ENCODE data around the gene TRA2B. TPM values are rescaled to one million over a fixed set of nuclear protein-coding genes. Genes with fewer than 3 reads are reported as not detected.

Gene TRA2B
- total and polyA plus RNA-seq, 4 experiments from 2014 or later = 121 to 181 (median 179) TPM

DNA sequence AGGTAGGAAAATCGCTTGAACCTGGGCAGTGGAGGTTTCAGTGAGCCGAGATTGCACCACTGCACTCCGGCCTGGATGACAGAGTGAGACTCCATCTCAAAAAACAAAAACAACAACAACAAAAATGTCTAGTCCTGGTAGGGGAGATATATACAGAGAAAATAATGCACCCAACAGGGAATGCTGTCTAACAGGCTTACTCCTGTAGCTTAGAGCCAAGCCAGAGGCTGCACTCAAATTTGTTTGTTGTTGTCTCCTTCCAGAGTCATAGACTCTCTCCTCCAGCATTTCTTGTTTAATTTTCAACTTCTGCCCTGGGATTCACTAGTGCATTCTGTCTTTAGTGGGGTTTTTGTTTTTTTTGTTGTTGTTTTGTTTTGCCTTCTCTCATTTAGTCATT lies 4.6 kb upstream of the TRA2B start:
- intact Hi-C loops (cut with micrococcal nuclease) = loop anchor here (2.0 to 5.0 kb wide), 2 partner anchors 34 to 1190 kb away; no protein-coding TSS in a partner anchor
- H3K27me3 Mint-ChIP-seq = peaks cover 0 to 3% of the 10 kb centered on the region in 2 donors
- peaks cover 3 to 8% of the 10 kb centered on the region in 2 donors for H3K36me3 Mint-ChIP-seq
- H3K9me3 Mint-ChIP-seq = peaks cover 0 to 3% (median 0%) of the 10 kb centered on the region in 8 donors
- CTCF ChIA-PET (ENCODE audit: partially characterized antibody) = interaction anchor here (0.6 to 4.5 kb wide), 14 partner anchors 8 to 825 kb away, joined by 3 to 143 read pairs (median 10); no protein-coding TSS in a partner anchor
- H3K4me1 Mint-ChIP-seq = peaks cover 7 to 31% (median 15%) of the 10 kb centered on the region in 4 donors
- no peaks in the 10 kb centered on the region for H3K36me3 ChIP-seq (ENCODE audit: insufficient read depth, low read length)
- peak overlapping the region in 1 of 7 donors; percentile 75 for H3K27ac Mint-ChIP-seq
- peaks cover 15% of the 10 kb centered on the region for H3K4me1 ChIP-seq (ENCODE audit: insufficient read depth, low read length)
- POLR2A ChIA-PET (ENCODE audit: partially characterized antibody) = interaction anchor here (0.9 to 2.1 kb wide), 4 partner anchors 10 to 863 kb away, joined by 3 to 20 read pairs (median 8); partner anchors contain the start of genes DNAJB11 and EIF4A2
- no peak for DNase-seq
- no peak overlapping the region for H3K4me3 ChIP-seq (ENCODE audit: low read length in 2 of 2)
- peak overlapping the region in 1 of 8 donors; percentile 64 for H3K4me3 Mint-ChIP-seq
- no peaks in the 10 kb centered on the region for H3K9me3 ChIP-seq (ENCODE audit: control insufficient read depth in 1 of 2, low read length in 2 of 2)
- no peaks in the 10 kb centered on the region for H3K27me3 ChIP-seq (ENCODE audit: insufficient read depth, low read length)
- no peak overlapping the region for H3K27ac ChIP-seq (ENCODE audit: low read depth, low read length)

- no peak overlapping the region for H3K27ac ChIP-seq (ENCODE audit: low read depth, low read length)
- H3K4me1 ChIP-seq (ENCODE audit: insufficient read depth, low read length) = peaks cover 15% of the 10 kb centered on the region
- ChIA-PET POLR2A (ENCODE audit: partially characterized antibody) (no interaction called here), CTCF (ENCODE audit: partially characterized antibody) (interaction anchor here (1.0 to 4.5 kb wide), 2 partner anchors 13 to 676 kb away, joined by 3 to 143 read pairs; no protein-coding TSS in a partner anchor)
- H3K27ac Mint-ChIP-seq = no peak overlapping the region
- DNase-seq = no peak
- intact Hi-C loops (cut with micrococcal nuclease) = loop anchor here (5.0 kb wide), 1 partner anchor 1191 kb away; no protein-coding TSS in a partner anchor
- H3K27me3 Mint-ChIP-seq = no peaks in the 10 kb centered on the region
- H3K4me3 Mint-ChIP-seq = no peak overlapping the region
- H3K36me3 Mint-ChIP-seq = peaks cover 3 to 23% of the 10 kb centered on the region in 2 donors
- H3K27me3 ChIP-seq (ENCODE audit: insufficient read depth, low read length) = no peaks in the 10 kb centered on the region
- H3K36me3 ChIP-seq (ENCODE audit: insufficient read depth, low read length) = no peaks in the 10 kb centered on the region
- H3K4me3 ChIP-seq (ENCODE audit: low read length in 2 of 2) = no peak overlapping the region
- H3K4me1 Mint-ChIP-seq = peaks cover 8 to 39% (median 16%) of the 10 kb centered on the region in 4 donors
- peaks cover 0 to 3% (median 0%) of the 10 kb centered on the region in 8 donors for H3K9me3 Mint-ChIP-seq
- no peaks in the 10 kb centered on the region for H3K9me3 ChIP-seq (ENCODE audit: control insufficient read depth in 1 of 2, low read length in 2 of 2)
Measured at GRCh38 chr3:185940951-185941350, 3.1 kb upstream of the TRA2B start.

GRCh38 chr3:185939721-185940120 lies 1.9 kb upstream of the TRA2B start:
- CTCF ChIA-PET (ENCODE audit: partially characterized antibody) = no interaction called here
- Mint-ChIP-seq H3K4me1 (peaks cover 18 to 51% (median 27%) of the 10 kb centered on the region in 4 donors), H3K36me3 (peaks cover 8 to 35% of the 10 kb centered on the region in 2 donors), H3K4me3 (peak overlapping the region in 6 of 8 donors; percentile 3 to 83 (median 26)), H3K27me3 (no peaks in the 10 kb centered on the region), H3K9me3 (peaks cover 0 to 3% (median 0%) of the 10 kb centered on the region in 8 donors), H3K27ac (peak overlapping the region in 5 of 7 donors; percentile 44 to 87 (median 62))
- Histone ChIP-seq H3K36me3 (ENCODE audit: insufficient read depth, low read length) (no peaks in the 10 kb centered on the region), H3K9me3 (ENCODE audit: control insufficient read depth in 1 of 2, low read length in 2 of 2) (no peaks in the 10 kb centered on the region), H3K4me3 (ENCODE audit: low read length in 2 of 2) (no peak overlapping the region), H3K27ac (ENCODE audit: low read depth, low read length) (no peak overlapping the region), H3K27me3 (ENCODE audit: insufficient read depth, low read length) (no peaks in the 10 kb centered on the region), H3K4me1 (ENCODE audit: insufficient read depth, low read length) (peaks cover 24% of the 10 kb centered on the region)
- POLR2A ChIA-PET (ENCODE audit: partially characterized antibody) = no interaction called here
- intact Hi-C loops (cut with micrococcal nuclease) = loop anchor here (2.0 to 10.0 kb wide), 6 partner anchors 115 to 1193 kb away; partner anchors contain the start of genes EIF4A2, IGF2BP2 and SENP2
- DNase-seq = no peak

GRCh38 chr3:185936814-185937688 lies 763 bp downstream of the TRA2B start:
- Histone ChIP-seq H3K4me1 (ENCODE audit: insufficient read depth, low read length) (peaks cover 40% of the 10 kb centered on the region), H3K27me3 (ENCODE audit: insufficient read depth, low read length) (no peaks in the 10 kb centered on the region), H3K36me3 (ENCODE audit: insufficient read depth, low read length) (no peaks in the 10 kb centered on the region), H3K27ac (ENCODE audit: low read depth, low read length) (peak overlapping the region; percentile 99), H3K9me3 (ENCODE audit: control insufficient read depth in 1 of 2, low read length in 2 of 2) (no peaks in the 10 kb centered on the region), H3K4me3 (ENCODE audit: low read length in 2 of 2) (peak overlapping the region; percentile 98)
- POLR2A ChIA-PET (ENCODE audit: partially characterized antibody) = interaction anchor here (0.6 to 3.9 kb wide), 26 partner anchors 10 to 1802 kb away, joined by 3 to 95 read pairs (median 6); partner anchors contain the start of genes DNAJB11, EIF4A2, ETV5 and RPL39L
- no peaks in the 10 kb centered on the region for H3K27me3 Mint-ChIP-seq
- H3K4me1 Mint-ChIP-seq = peaks cover 33 to 64% (median 39%) of the 10 kb centered on the region in 4 donors
- intact Hi-C loops (cut with micrococcal nuclease) = loop anchor here (1.0 to 10.0 kb wide), 5 partner anchors 8 to 1090 kb away; partner anchors contain the start of genes IGF2BP2 and SENP2
- CTCF ChIA-PET (ENCODE audit: partially characterized antibody) = interaction anchor here (0.8 to 1.5 kb wide), 5 partner anchors 9 to 635 kb away, joined by 3 to 5 read pairs (median 3); partner anchors contain the start of gene DNAJB11
- H3K4me3 Mint-ChIP-seq = peak overlapping the region; percentile 98 to 100 (median 100)
- peaks cover 8 to 51% of the 10 kb centered on the region in 2 donors for H3K36me3 Mint-ChIP-seq
- DNase-seq = peak; percentile 87 to 90 (median 88)
- H3K27ac Mint-ChIP-seq = peak overlapping the region; percentile 100
- peaks cover 0 to 3% (median 0%) of the 10 kb centered on the region in 8 donors for H3K9me3 Mint-ChIP-seq

GRCh38 chr3:185936273-185936629 lies 1.6 kb downstream of the TRA2B start:
- intact Hi-C loops (cut with micrococcal nuclease) = loop anchor here (5.0 to 10.0 kb wide), 4 partner anchors 111 to 1091 kb away; partner anchors contain the start of genes IGF2BP2 and SENP2
- Mint-ChIP-seq H3K27me3 (no peaks in the 10 kb centered on the region), H3K27ac (peak overlapping the region; percentile 100), H3K9me3 (peaks cover 0 to 3% (median 0%) of the 10 kb centered on the region in 8 donors), H3K4me3 (peak overlapping the region; percentile 98 to 100 (median 100)), H3K4me1 (peaks cover 40 to 72% (median 47%) of the 10 kb centered on the region in 4 donors), H3K36me3 (peaks cover 14 to 59% of the 10 kb centered on the region in 2 donors)
- DNase-seq = no peak
- no peaks in the 10 kb centered on the region for H3K9me3 ChIP-seq (ENCODE audit: control insufficient read depth in 1 of 2, low read length in 2 of 2)
- POLR2A ChIA-PET (ENCODE audit: partially characterized antibody) = interaction anchor here (0.6 to 3.9 kb wide), 8 partner anchors 10 to 995 kb away, joined by 3 to 95 read pairs (median 32); partner anchors contain the start of genes DNAJB11, EIF4A2, ST6GAL1 and TBCCD1
- H3K27ac ChIP-seq (ENCODE audit: low read depth, low read length) = peak overlapping the region; percentile 99
- peak overlapping the region; percentile 98 for H3K4me3 ChIP-seq (ENCODE audit: low read length in 2 of 2)
- no peaks in the 10 kb centered on the region for H3K36me3 ChIP-seq (ENCODE audit: insufficient read depth, low read length)
- peaks cover 48% of the 10 kb centered on the region for H3K4me1 ChIP-seq (ENCODE audit: insufficient read depth, low read length)
- no peaks in the 10 kb centered on the region for H3K27me3 ChIP-seq (ENCODE audit: insufficient read depth, low read length)
- CTCF ChIA-PET (ENCODE audit: partially characterized antibody) = interaction anchor here (0.6 to 1.1 kb wide), 5 partner anchors 9 to 1224 kb away, joined by 3 read pairs; no protein-coding TSS in a partner anchor

DNA sequence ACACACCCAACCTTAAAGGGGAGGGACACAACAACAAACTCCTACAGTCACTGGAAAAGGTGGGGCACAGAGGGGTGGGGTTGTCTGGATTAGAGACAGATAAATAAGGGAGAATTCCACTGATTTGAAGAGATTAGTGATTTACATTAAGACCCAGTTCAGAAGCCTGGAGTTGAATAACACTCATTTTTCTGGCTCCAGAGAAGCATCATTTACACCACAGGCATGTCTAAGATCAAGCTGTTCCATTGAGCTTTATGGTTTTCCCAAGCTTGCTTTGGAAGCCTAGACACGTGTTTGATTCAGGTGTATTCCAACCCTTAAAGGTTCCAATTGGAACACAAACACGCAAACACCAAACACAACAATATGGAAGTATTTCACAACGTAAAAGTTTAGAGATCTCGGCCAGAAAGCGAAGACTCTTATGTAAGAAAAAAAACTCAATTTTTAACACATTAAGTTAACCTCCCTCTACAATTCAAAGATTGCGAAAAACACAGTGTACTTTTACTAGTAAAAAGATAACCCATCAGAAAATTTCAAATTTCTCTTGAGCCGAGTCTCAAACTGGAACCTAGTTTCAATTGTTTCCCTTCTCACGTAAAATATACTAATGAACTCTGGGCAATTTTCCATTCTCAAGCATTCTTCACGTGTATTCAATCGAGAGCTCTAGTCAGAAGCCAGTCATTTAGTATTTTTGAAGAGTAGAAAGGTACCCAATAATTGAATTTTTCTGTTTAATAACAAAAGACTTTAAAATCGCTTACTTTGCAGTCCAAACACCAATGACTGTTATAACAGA lies 2.1 kb downstream of the TRA2B start:
- CTCF ChIA-PET (ENCODE audit: partially characterized antibody) = interaction anchor here (0.6 to 1.1 kb wide), 6 partner anchors 8 to 1224 kb away, joined by 3 to 6 read pairs (median 3); no protein-coding TSS in a partner anchor
- peaks cover 0 to 3% (median 0%) of the 10 kb centered on the region in 8 donors for H3K9me3 Mint-ChIP-seq
- no peak for DNase-seq

More for the DNA sequence above, 2.1 kb downstream of the TRA2B start:
- Mint-ChIP-seq H3K36me3 (peaks cover 18 to 64% of the 10 kb centered on the region in 2 donors), H3K27me3 (no peaks in the 10 kb centered on the region), H3K4me3 (peak overlapping the region; percentile 98 to 100 (median 100)), H3K4me1 (peaks cover 45 to 78% (median 52%) of the 10 kb centered on the region in 4 donors), H3K27ac (peak overlapping the region; percentile 100)
- Histone ChIP-seq H3K4me3 (ENCODE audit: low read length in 2 of 2) (peak overlapping the region; percentile 98), H3K27ac (ENCODE audit: low read depth, low read length) (peak overlapping the region; percentile 99), H3K4me1 (ENCODE audit: insufficient read depth, low read length) (peaks cover 54% of the 10 kb centered on the region), H3K36me3 (ENCODE audit: insufficient read depth, low read length) (no peaks in the 10 kb centered on the region), H3K27me3 (ENCODE audit: insufficient read depth, low read length) (no peaks in the 10 kb centered on the region), H3K9me3 (ENCODE audit: control insufficient read depth in 1 of 2, low read length in 2 of 2) (no peaks in the 10 kb centered on the region)
- intact Hi-C loops (cut with micrococcal nuclease) = loop anchor here (2.0 to 10.0 kb wide), 5 partner anchors 21 to 1092 kb away; partner anchors contain the start of genes IGF2BP2 and SENP2
- POLR2A ChIA-PET (ENCODE audit: partially characterized antibody) = interaction anchor here (0.6 to 3.9 kb wide), 6 partner anchors 9 to 996 kb away, joined by 4 to 95 read pairs (median 52); partner anchors contain the start of genes DNAJB11, EIF4A2 and TBCCD1

All from CD4-positive, alpha-beta memory T cell (primary cell).